PC-3 (cell line): ENCODE measurements around the gene SPRED2. TPM values are rescaled to one million over a fixed set of nuclear protein-coding genes. Genes with fewer than 3 reads are reported as not detected.

Source experiments
- ATAC-seq: fragments of 200-7000 bp; cut with Tn5 transposase; 2 replicates; pipeline ENCODE4 v1.9.1; 2020; ENCODE audit warnings: mild to moderate bottlenecking, moderate library complexity
- BruUV-seq: library from RNA; stranded (reverse); fragments of 400-500 nt; replicated peaks from 2 replicates; lab custom pipeline; 2021; lab: Mats Ljungman, UMichigan
- CTCF ChIA-PET: fragments of 300-600 bp; sonication (Branson Sonifier 250); formaldehyde crosslinking; loops from one replicate; lab custom pipeline; 2022; ENCODE audit warnings: antibody characterized with exemption; lab: Charles Lee
- POLR2A ChIA-PET: fragments of 300-600 bp; sonication (Branson Sonifier 250); formaldehyde crosslinking; loops from one replicate; lab custom pipeline; 2022; ENCODE audit warnings: antibody characterized with exemption; ENCODE audit not compliant: unreplicated experiment; lab: Charles Lee
- DNase-seq: peaks from one replicate; pipeline ENCODE4 v3.0.0-alpha.2; 2015
- H2AFZ ChIP-seq: fragments of 300-600 bp; sonication (generic); 2 replicates; pipeline ENCODE4 v1.6.0; 2016; ENCODE audit warnings: antibody characterized with exemption, low read length
- H3F3A ChIP-seq: fragments of 300-600 bp; sonication (generic); one replicate; pipeline ENCODE4 v1.6.0; 2017; ENCODE audit warnings: antibody characterized with exemption, low read length, control low read depth, mild to moderate bottlenecking; ENCODE audit not compliant: unreplicated experiment
- H3K27ac ChIP-seq: fragments of 300-600 bp; sonication (generic); 2 replicates; pipeline ENCODE4 v1.5.1; 2016; ENCODE audit warnings: mild to moderate bottlenecking, low read length
- H3K27me3 ChIP-seq: fragments of 300-600 bp; sonication (generic); 2 replicates; pipeline ENCODE4 v1.6.1; 2016; ENCODE audit warnings: low read length, mixed read lengths
- H3K36me3 ChIP-seq: fragments of 300-600 bp; sonication (generic); 2 replicates; pipeline ENCODE4 v1.6.1; 2016; ENCODE audit warnings: low read depth, mixed run types, low read length, mixed read lengths
- H3K4me1 ChIP-seq: fragments of 300-600 bp; sonication (generic); 2 replicates; pipeline ENCODE4 v1.5.1; 2016; ENCODE audit warnings: low read length; ENCODE audit not compliant: insufficient read depth
- H3K4me2 ChIP-seq: fragments of 300-600 bp; sonication (generic); 2 replicates; pipeline ENCODE4 v1.6.0; 2016; ENCODE audit warnings: low read length
- H3K4me3 ChIP-seq: fragments of 300-600 bp; sonication (generic); 2 replicates; pipeline ENCODE4 v1.5.1; 2016; ENCODE audit warnings: mild to moderate bottlenecking, low read length, mixed read lengths
- H3K79me2 ChIP-seq: fragments of 300-600 bp; sonication (generic); 2 replicates; pipeline ENCODE4 v1.6.1; 2017; ENCODE audit warnings: low read length, mixed read lengths
- H3K9ac ChIP-seq: fragments of 300-600 bp; sonication (generic); 2 replicates; pipeline ENCODE4 v1.6.0; 2016; ENCODE audit warnings: mild to moderate bottlenecking, low read length
- H3K9me2 ChIP-seq: fragments of 300-600 bp; sonication (generic); replicated peaks from 2 replicates; pipeline ENCODE4 v1.6.1; 2016; ENCODE audit warnings: mixed run types, low read length, mixed read lengths
- H3K9me3 ChIP-seq: fragments of 300-600 bp; sonication (generic); 2 replicates; pipeline ENCODE4 v1.6.1; 2016; ENCODE audit warnings: low read length, mixed read lengths
- H4K20me1 ChIP-seq: fragments of 300-600 bp; sonication (generic); 2 replicates; pipeline ENCODE4 v1.6.1; 2016; ENCODE audit warnings: low read length, mixed read lengths
- CTCF ChIP-seq: fragments of 300-600 bp; sonication (generic); conservative IDR thresholded peaks from 2 replicates; pipeline ENCODE4 v1.5.1; 2017; ENCODE audit warnings: antibody characterized with exemption, low read depth, mild to moderate bottlenecking, low read length
- EZH2 ChIP-seq: fragments of 300-600 bp; sonication (generic); IDR thresholded peaks from one replicate; pipeline ENCODE4 v1.6.1; 2017; ENCODE audit warnings: antibody characterized with exemption, mild to moderate bottlenecking, low read length; ENCODE audit not compliant: unreplicated experiment
- EZH2phosphoT487 ChIP-seq: fragments of 300-600 bp; sonication (generic); IDR thresholded peaks from 2 replicates; pipeline ENCODE4 v1.6.1; 2018; ENCODE audit warnings: mild to moderate bottlenecking, antibody characterized with exemption, low read length, borderline replicate concordance
- intact Hi-C: fragments of 100-400 bp; cut with micrococcal nuclease; formaldehyde crosslinking; loops from 2 replicates; pipeline ENCODE4 v1.9.0; 2023
- total RNA-seq: library from RNA; depleted of rRNA; stranded (reverse); fragments of >200 nt; gene quantifications from 2 replicates; pipeline ENCODE4 v1.2.3, GENCODE V29; 2014

Gene SPRED2
- total RNA-seq, 1 experiment from 2014 or later, result 16.2 TPM

- H4K20me1 ChIP-seq, result peaks cover 36% of the 10 kb centered on the region
- intact Hi-C loops, result loop anchor here (1.0 to 2.0 kb wide), 3 partner anchors 64 to 167 kb away; no protein-coding TSS in a partner anchor
- H3K79me2 ChIP-seq, result peaks cover 66% of the 10 kb centered on the region
- ChIA-PET CTCF (interaction anchor here (0.6 to 0.9 kb wide), 3 partner anchors 48 to 112 kb away, joined by 3 to 7 read pairs (median 4); no protein-coding TSS in a partner anchor), POLR2A (interaction anchor here (0.6 kb wide), 3 partner anchors 56 to 110 kb away, joined by 3 to 6 read pairs (median 3); no protein-coding TSS in a partner anchor)
- H3K4me1 ChIP-seq, result peaks cover 19% of the 10 kb centered on the region
- no peaks in the 10 kb centered on the region for H3K9me2 ChIP-seq
- DNase-seq (peak; percentile 31), ATAC-seq (no peak)
- H3F3A ChIP-seq, result no peaks in the 10 kb centered on the region
- H3K4me2 ChIP-seq, result peak overlapping the region; percentile 97
- peak overlapping the region; percentile 99 for H3K4me3 ChIP-seq
- H3K27me3 ChIP-seq, result no peaks in the 10 kb centered on the region
- H3K27ac ChIP-seq, result peak overlapping the region; percentile 68
- BruUV-seq, result TSS peak; percentile 14
- H3K9me3 ChIP-seq, result no peaks in the 10 kb centered on the region
- no peak for TF ChIP-seq EZH2
- TF ChIP-seq CTCF, result no peak
- TF ChIP-seq EZH2phosphoT487, result no peak
- peak overlapping the region; percentile 90 for H3K9ac ChIP-seq
- peak overlapping the region; percentile 94; the same call in 1 of the 2 replicates for H2AFZ ChIP-seq
- H3K36me3 ChIP-seq, result peaks cover 8% of the 10 kb centered on the region; the same call in 1 of the 2 replicates
These were observed 775 bp downstream of the SPRED2 start for GRCh38 chr2:65431421-65432226.

- Histone ChIP-seq H4K20me1 (peaks cover 42% of the 10 kb centered on the region), H3K9ac (peak overlapping the region; percentile 90), H3K4me3 (peak overlapping the region; percentile 99), H3K27ac (peak overlapping the region; percentile 68), H3K79me2 (peaks cover 74% of the 10 kb centered on the region), H3K27me3 (no peaks in the 10 kb centered on the region), H2AFZ (peak overlapping the region; percentile 94; the same call in 1 of the 2 replicates), H3K36me3 (peaks cover 8% of the 10 kb centered on the region; the same call in 1 of the 2 replicates), H3K4me2 (peak overlapping the region; percentile 97), H3K9me3 (no peaks in the 10 kb centered on the region), H3F3A (no peaks in the 10 kb centered on the region), H3K9me2 (no peaks in the 10 kb centered on the region), H3K4me1 (peaks cover 19% of the 10 kb centered on the region)
- CTCF ChIA-PET, result interaction anchor here (0.6 to 0.7 kb wide), 2 partner anchors 34 to 130 kb away, joined by 7 to 12 read pairs; no protein-coding TSS in a partner anchor
- DNase-seq (peak; percentile 69), ATAC-seq (peak; percentile 0)
- POLR2A ChIA-PET, result interaction anchor here (0.7 to 0.9 kb wide), 3 partner anchors 33 to 327 kb away, joined by 3 to 11 read pairs (median 6); no protein-coding TSS in a partner anchor
- intact Hi-C loops, result loop anchor here (1.0 to 2.0 kb wide), 4 partner anchors 20 to 166 kb away; no protein-coding TSS in a partner anchor
- TF ChIP-seq EZH2phosphoT487 (peak; percentile 85), EZH2 (no peak)
- BruUV-seq, result no TSS peak
These were observed 1.6 kb downstream of the SPRED2 start for GRCh38 chr2:65430603-65431420.
